CD4-positive, alpha-beta T cell treated with Interferon gamma for 1 hour (primary cell): Measurements from ENCODE around the gene TMEM266.

Experiments
- DNase-seq: peaks from one replicate; pipeline ENCODE4 v3.0.0-alpha.2; 2020

TMEM266 gene

GRCh38 chr15:76138436-76138835 is 78.7 kb downstream of the TMEM266 start:
- DNase-seq = no peak

DNA sequence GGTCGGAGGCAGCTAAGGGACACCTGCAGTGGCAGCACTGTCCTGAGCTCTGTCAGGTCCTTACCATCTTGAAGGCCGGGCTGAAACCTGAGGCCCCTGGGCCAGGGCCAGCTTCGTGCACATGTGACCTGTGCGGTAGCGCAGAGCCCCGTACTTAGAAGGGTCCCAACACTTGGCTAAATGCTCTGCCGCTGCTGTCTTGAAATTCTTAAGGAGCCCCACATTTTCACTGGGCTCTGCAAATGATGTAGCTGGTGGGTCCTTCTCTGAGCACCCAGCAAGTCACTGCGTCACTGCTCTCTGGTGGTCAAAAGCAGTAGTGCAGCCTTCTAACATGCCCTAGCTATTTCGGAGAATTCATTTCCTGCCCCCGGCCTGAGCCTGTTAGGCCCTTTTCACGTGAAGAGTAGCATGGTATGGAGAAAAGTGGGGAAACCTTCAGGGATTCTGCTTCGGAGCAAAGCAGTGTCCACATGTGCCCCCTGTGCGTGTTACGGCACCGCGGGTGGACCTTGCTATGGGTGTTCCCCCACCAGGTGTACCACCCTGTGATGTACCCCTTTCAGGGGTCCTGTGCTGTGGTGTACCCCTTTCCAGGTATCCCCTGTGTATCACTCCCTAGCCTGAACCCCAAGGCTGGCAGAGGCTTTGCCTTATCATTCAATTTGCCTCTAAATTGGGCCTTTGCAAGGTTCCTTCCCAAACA is 79.7 kb downstream of the TMEM266 start:
- peak; percentile 54 for DNase-seq

DNA sequence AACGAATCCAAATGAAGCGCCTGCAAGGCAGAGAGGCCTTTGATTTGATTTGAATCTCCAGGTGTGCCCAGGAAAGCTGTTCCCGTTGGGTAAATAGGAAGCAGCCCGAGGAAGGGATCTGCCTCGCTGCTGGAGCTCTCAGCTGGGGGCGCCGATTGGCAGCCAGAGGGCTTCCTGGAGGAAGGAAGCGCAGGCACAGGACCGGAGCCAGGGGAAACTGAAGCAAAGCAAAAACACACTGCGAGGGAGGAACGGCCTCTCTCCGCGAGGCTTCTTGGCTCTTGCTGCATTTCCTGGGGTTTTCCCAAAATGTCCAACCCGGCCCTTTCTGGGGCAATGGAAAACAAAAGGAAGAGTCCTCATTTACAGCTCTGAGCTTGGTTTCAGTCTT is 80.3 kb downstream of the TMEM266 start:
- DNase-seq = no peak

DNA sequence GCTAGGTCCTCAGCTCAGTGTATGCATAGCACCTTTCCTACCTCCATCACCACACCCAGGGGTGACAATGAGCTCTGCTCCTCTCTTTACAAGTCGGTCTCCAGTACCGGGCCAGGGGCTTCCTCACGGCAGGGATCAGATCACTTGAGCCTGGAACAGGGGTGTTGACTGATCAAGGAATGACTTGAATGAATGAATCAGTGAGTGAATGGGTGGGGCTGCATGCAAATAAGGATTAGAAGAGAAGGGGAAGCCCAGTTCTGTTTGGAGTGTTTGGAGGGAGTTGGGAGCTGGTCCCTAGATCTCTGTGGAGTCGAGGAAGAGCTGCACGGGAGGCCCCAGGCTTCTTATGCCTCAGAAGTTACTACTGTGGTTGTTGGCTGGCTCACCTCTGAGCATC is 87.0 kb downstream of the TMEM266 start:
- DNase-seq = no peak

- peak; percentile 37 for DNase-seq
These were observed 88.3 kb downstream of the TMEM266 start for GRCh38 chr15:76147906-76148570.

GRCh38 chr15:76149291-76149915 is 89.6 kb downstream of the TMEM266 start:
- DNase-seq = no peak

GRCh38 chr15:76150513-76150912 is 90.7 kb downstream of the TMEM266 start:
- no peak for DNase-seq

GRCh38 chr15:76150971-76151598 is 91.3 kb downstream of the TMEM266 start:
- peak; percentile 62 for DNase-seq

DNA sequence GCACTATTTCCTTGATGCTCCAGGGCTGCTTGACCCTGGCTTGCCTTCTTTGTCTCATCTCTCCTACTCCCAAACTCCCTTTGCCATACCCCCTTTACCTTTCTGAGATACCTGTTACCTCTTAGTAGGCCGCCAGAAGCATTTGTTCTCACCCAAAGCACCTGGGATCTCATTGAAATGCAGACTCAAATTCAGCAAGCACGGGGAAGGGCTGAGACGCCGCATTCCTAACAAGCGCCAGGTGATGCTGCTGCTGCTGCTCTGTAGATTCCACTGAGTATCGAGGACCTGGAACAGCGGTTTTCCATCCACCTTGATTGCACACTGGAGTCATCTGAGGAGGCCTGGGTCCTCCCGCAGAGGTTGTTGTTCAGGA is 91.8 kb downstream of the TMEM266 start:
- DNase-seq = no peak

DNA sequence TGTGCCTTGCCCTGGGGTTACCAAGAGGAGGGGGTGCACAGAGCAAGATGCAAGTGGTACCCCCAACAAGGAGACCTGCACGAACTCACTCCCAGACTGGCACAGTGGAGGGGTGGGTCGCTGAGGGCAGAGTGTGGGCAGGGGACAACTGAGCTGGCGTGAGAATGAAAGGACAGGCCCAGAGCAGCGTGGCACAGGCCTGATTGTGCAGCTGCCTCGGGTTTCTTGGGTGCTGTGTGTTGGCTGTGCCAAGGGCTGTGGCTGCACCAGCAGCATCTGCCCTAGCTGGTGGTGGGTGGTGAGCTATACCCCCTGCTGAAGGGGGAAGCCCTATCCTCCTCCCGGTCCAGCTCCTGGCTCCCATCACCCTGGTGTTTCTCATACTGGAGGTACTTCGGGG is 92.4 kb downstream of the TMEM266 start:
- DNase-seq = no peak

DNA sequence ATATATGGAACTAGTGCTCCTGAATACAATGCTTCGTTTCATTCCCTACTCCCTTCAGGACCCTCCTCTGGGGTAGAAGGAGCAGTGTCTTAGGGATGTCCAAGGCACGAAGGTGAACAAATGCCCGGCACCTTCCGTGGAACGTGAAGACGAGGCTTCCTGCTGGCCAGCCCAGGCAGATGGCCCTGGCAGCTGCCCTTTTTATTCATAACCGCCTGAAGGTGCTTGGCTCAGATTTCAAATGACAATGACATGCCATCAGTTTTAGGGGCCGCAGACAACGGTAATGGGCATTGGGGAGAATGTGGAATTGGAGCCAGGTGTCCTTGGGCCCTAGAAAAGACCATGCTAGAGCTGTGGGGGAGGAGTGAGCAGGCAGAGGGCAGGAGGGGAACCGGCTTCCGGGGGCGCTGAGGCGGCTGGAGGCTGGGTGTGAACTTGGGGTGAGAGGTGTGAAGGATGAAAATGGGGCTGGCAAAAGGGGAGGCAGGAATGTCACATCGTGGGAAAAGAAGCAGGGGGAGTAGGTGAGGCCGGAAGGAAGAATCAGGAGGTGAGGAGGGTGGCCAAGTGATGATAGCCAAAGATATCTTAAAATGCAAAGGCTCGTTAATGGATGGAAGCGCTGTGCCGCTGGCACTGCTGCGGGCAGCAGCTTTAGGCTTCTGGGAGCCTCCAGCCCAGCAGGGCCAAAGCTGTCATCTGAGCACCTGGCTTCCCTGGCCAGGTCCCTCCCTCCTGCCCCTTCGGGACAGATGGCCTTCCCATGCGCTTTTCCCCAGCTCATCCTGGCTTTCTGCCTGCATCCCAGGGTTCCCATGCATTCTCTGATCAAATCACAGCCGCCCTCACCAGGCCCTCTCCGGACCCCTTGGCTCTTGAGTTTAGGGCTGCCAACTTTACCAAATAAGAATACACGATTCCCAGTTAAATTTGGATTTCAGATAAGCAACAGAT is 93.7 kb downstream of the TMEM266 start:
- DNase-seq = no peak

GRCh38 chr15:76155731-76156130 is 95.9 kb downstream of the TMEM266 start:
- no peak for DNase-seq

DNA sequence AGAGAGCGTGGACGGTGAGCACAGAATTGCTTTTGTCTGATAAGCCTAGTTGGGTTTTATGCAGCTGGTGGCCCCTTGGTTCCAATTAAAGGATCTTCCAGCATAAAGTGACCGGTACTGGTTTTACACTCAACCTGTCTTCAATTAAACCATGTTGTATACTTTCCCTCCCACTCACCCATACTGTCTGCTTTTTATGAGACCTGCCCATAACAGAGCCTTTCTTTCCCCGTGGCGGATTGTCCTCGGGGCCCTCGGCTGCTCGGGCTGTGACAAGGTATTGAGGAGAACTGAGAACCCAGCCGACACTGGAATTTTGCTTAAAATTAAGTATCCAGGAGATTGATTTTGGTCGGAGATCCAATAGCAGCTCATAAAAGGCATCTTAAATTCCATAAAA is 98.4 kb downstream of the TMEM266 start:
- DNase-seq = no peak

DNA sequence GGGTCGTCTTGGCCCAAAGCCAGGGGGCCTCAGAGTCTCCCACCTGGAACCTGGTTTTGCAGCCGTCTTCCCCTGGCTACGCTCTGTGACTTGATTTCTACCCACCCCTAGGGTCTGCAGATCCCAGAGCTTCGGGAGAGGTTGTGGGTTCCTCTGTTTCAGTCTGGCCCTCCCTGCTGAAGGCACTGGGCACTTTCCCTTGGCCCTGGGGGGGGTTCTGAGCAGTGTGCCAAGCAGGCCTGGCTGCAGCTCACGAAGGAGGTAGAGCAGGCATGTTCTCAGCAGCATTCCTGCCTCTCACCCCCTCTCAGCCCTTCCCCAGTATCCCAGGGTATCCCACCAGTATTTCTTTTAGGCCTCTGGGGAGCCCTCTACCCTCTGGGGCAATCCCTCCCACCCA is 99.0 kb downstream of the TMEM266 start:
- DNase-seq = no peak

DNA sequence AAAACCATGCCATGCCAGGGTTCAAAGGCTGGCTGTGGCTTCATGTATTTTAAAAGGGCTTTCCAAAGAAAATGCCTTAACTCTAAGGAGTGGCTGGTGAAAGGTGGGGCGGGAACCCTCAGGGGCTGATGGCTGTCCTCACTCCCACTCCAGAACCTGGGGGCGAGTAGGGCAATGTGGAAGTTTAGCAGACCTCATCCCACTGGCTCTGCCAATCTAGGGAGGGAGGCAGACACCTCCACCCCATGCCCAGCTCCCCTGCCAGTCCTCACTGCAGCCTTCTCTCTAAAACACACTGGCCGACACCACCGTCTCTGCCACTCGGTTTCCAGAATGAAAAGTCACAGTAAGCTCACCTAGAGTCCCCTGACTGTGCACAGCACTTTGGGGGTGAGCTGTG is 99.5 kb downstream of the TMEM266 start:
- DNase-seq = no peak

GRCh38 chr15:76160426-76161152 is 100.8 kb downstream of the TMEM266 start:
- no peak for DNase-seq

DNA sequence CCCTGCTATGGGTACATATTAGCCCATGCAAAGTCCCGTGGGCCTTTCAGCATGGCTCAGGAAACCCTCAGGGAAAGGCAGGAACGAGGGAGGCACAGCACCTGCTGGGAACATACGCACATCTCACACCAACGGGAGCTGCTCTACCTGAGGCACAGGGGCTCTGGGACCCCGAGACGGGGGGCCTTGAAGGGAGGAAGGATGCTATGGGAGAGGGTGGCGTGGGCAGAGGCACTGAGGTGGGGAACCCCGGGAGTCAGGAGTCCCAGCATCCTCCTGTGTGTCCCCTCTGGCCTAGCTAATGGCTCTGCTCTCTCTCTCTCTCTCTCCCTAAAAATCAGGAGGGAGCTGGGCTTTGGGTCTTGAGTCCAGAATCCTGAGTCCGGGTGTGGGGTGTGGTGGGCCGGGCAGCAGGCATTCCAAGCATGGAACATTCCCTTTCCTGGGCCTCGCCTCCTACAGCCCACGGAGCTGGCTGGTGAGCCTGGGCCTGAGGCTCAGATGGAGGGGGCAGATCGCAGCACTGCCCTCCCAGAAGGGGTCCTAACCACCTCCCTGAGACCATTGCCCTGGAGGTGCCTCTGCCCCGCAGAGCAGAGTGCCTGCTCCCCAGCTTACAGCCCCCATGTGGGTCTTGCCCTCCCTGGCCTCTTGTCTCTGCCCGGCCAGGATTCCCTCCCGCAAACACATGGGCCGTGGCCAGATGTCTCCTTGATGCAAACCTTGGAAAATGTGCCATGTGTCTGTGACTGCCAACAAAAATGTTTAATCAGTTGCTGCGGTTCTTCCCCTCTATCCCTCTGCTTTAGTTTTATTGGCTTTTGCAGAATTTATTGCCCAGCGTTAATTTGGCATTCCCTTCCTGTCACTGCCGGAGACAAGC is 101.6 kb downstream of the TMEM266 start:
- DNase-seq = no peak

GRCh38 chr15:76162036-76162398 is 102.2 kb downstream of the TMEM266 start:
- DNase-seq = no peak

- no peak for DNase-seq
These were observed 103.1 kb downstream of the TMEM266 start for GRCh38 chr15:76162784-76163456.
